Left renal cortex interstitium (tissue), 4 donors: Measurements from ENCODE around the gene GPC3. TPM values are rescaled to one million over a fixed set of nuclear protein-coding genes. Genes with fewer than 3 reads are reported as not detected.

Source experiments
- DNase-seq, 4 donors: peaks; one replicate each; pipeline ENCODE4 v3.0.0-alpha.2; 2013; ENCODE audit warnings: low read depth in 4 of 4, low spot score in 2 of 4, missing footprints in 1 of 4
- polyA plus RNA-seq, 4 donors: library from polyadenylated mRNA; unstranded; fragments of 120-200 nt; gene quantifications; one replicate each; pipeline ENCODE4 v1.2.1, GENCODE V29; 2013; ENCODE audit not compliant: insufficient read length in 4 of 4

GPC3 gene
- polyA plus RNA-seq, 4 donors = 942 to 1,302 (median 1,241) TPM

DNA sequence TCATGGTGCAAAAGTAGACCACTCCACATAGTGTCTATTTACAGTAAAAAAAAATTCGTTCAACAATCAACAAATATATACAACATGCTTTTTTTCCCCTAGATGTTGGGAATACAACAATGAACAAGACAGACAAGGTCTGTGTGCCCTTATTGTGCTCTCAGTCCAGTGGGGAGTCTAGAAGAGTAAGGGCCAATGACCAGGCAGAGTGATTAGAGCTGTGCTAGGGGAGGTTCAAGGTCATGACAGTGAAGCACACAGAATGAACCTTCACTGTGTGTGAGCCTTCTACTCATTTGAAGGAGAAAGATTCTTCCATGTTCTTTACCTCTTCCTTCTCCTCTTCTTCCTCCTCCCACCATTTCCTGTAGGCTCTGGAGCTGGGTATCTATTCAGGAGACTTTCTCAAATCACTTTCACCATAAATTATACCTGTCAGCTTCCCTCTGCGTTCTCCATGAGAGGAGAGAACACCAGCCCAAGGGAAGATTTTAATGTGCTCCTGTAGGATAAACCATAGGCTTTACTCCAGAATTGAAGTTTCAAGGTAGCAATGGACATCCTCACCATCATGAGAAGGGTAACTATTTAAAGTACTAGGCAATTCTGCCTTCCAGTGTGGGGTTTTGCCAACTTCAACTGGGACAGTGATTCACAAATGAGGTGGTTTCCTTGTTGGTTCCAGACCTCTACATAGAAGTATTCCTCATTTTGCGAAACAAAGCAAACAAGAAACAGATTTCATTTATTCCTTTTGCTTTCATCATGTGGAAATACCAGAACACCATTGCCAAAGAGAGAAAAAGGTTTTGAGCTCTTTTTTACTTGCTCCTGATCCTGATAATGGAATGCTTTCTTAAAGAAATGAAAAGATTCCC lies 323.2 kb downstream of the GPC3 start:
- DNase-seq = no peak

DNA sequence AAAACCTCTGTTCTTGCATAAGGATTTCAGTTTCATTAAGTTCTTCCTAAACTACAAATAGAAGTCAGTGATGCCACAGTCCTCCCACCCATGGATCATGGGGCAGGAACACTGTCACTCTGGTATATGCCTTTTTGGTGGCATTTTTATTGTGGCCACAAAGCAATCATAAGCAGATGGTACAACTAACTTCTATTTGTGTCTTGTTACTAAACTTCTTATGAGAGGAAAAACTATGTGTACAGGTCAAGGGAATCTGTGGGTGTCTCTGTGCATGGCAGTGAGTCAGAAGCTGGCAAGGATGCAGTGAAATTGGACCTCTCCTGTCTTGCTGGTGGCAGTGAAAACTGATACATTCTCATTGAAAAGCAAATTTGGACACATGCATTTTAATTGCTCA lies 325.1 kb downstream of the GPC3 start:
- DNase-seq = no peak

DNA sequence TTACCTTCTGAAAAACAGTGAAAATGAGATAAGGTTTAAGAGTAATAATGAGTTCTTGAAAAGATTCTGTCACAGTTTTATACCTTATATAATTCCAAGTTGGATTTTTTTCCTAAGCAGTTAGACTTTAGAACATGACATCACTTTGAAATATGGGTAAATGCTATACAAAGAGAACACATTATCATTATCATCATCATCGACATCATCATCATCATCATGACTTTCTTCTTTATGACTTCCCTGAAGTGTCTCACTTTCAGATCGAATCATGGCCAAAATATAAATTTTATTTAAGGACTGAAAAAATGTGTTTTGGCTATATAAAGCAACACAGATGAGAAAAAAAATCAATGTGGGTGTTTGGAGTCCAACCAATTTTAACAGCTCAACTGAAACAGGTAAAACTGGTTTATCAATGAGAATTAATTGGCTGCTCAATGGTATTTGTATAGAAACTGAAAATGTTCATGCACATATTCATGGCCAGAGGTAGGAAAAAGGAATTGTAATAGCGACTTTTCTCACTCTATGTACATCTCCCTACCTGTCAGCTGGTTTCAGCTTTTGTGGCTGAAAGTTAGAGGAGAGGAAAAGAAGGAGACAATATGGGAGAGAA lies 327.0 kb downstream of the GPC3 start:
- no peak for DNase-seq

DNA sequence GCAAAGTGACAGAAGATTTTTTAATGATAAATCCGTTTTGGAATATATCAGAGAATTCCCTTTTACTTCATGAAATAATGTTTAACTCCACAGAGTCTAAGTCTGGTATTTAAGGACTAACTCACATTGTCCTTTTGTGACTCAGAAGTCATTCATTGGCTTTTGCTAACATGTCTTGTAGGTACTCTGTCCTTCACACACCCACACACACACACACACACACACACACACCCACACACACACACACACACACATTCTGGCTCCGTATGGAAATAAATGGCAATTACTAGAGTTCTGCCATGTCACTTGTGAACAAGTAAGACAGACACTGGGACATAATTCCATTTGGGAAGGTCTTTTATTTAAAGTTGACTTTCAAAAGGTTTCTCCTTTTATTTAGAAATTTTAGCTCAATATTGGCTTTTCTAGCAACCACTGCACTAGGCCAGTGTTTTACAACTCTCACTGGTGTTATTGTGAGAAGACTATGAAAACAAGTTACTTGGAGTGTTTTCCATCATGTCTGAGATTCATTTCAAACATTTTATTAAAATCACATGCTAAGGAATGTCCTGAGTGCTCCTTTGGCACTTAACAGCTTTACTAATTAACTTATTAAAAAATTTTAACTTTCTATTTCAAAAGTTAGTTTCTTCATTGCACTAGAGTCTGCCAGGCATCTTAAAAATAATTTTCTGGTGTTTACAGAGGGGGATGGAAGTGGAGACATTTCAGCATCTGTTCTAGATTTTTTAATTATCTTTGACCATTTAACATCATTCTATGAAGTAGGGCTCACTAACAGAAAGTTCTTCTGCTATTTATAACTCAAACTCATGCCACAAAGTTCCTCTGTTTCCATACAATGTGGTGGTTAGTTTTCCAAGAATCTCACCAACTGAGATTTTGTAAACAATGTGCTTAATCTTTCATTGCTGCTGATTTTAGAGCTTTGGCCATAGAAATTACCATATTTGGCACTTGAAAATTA lies 329.8 kb downstream of the GPC3 start:
- DNase-seq = no peak

DNA sequence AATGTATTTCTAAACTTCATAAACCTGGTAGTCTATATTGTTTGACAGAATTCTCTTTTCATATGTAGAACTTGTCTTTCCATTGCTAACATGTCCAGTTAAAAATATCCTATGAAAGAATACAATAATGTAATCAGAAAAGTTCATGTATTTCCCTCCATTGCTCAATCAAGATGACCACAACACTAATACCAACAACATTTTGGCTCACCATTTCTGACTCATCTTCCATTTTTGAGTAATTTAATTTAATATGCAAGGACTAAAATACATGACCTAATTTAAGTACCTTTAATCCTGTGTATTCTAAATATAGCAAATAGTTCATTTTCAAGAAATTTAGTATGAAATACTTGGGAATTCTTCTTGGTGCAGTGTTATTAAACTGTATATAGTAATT lies 330.6 kb downstream of the GPC3 start:
- no peak for DNase-seq

DNA sequence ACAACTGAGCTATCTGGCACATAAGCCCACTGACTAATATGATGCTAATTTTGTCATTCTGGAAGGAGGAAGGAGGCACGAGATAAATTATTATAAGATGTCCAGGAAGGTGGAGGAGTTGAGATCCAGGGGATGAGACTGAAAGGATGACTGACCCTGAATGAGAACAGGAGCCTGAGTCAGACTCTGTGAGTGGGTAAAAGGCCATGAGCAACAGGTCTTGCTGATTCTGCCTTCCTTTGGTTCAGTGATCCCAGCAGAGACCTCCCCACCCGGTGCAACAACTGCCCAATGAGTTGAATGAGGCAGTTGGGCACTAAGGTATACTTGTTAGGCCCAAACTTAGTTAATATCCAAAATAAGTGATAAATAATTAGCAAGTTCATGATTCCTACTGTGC lies 332.0 kb downstream of the GPC3 start:
- no peak for DNase-seq

DNA sequence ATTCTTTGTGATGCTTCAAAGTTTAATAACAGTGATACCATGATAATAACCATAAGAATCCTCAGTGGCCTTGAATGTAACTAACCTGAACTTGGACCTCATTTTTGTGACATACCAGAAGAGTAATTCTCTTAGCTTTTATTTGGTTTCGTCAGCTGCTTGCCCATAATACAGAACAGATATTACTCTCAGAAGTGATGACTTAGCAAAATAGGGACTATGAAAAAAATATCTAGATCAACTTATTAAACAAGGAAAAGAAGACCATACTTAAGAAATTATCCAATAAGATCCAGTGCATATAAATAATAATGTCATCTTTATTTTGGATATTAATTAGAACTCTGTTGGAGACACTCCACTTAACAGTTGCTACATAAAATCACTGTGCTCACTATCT lies 333.2 kb downstream of the GPC3 start:
- no peak for DNase-seq

DNA sequence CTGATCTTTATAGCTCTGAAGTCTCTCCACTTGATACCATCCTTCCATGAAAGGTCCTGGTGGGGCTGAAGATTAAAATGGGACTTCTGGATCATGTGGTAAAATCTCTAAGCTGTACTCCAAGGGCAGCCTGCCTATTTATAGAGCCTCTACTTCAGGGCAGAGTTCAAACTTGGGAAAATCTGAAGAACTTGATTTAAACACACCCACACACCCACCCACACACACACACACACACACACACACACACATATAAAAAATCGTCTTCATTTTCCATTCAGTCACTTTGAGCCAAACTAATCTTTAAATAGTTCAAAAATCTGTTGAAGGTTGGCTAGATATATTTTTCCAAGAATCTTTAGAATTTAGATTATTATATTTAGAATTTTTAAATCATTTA lies 335.2 kb downstream of the GPC3 start:
- no peak for DNase-seq

DNA sequence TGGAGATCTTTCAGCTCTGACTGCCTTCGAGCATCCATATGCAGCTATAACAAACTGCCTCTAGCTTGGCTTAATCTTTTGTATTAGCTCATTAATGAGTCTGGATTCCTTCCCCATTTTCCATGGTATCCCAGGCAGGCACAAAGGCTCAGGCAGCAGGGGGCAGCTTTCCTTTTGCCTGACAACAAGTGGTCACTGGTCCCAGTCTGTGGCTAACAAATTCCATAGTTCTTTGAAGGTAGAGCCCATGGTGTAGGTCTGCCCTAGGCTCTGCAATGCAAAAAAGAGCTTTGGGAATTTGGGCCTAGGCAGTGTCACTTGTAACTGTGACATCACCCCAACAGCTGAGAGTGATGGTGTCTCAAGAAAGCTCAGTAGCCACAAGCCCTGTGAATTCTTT lies 335.7 kb downstream of the GPC3 start:
- DNase-seq = no peak

DNA sequence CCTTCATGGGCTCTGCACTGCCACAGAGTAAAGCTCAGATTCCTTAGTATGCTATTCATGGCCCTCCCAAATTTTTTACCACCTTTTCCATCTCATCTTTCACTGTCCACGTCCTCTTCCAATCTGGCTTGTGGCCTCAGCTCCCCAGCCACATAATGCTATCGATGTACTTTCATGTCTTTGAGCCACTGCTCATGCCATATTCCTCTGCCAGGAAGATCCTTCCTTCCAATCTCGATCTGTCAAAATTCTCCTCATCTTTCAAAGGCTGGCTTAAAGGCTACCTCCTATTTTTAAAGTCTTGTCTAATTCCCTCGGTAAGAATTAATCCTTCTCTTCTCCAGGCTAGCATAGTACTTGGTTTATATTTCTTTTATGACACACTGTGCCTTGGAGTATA lies 336.8 kb downstream of the GPC3 start:
- no peak for DNase-seq

DNA sequence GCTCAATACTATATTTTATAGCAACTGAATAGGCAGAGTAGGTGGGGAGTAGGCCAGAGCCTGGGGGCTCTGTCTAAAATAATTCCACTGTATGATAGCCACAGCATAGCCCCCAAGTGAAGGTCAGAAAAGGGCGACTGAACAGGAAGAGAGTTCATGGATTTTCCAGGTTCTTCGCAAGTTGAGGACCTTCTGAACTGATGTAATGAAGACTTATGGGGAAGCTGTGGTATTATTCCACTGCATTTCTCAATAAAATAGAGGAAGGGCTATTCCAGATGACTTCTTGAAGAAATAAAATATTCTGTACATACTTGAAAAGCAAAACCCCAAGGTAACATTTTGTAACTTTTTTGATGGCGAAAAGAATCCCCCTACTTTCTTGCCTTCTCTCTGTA lies 338.7 kb downstream of the GPC3 start:
- DNase-seq = no peak

DNA sequence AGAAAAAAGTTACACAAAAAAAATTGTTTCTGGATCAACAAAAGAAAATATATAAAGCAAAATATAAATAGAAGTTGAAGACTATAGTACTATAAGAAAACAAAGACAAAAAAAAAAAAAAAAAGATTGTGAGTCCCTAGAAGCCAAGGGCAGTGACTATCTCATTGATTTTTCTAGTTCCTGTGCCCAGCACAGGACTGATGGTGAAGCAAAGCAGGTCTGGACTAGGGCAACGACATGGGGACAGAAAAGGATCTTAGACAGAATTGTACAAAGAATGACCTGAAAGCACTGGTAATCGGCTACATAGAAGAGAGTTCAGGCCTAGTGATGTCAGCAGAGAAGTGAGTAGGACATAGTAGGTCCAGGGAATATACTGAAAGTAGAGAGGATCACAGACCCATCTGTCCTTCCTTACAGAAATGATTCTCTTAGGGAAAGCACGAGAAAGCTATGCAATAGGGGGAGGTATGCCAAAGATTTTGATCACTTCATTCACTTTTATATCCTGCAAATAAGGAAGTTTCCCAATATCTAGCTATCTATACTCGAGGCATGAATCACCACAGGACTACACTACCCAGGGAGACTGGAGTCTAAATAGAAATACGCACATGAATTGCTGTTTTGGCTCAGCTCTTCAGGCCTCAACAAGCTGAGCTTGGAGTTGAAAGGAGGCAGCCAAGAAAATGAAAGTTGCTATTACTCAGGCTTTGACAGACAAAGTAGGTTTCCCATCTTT lies 339.2 kb downstream of the GPC3 start:
- DNase-seq = no peak

DNA sequence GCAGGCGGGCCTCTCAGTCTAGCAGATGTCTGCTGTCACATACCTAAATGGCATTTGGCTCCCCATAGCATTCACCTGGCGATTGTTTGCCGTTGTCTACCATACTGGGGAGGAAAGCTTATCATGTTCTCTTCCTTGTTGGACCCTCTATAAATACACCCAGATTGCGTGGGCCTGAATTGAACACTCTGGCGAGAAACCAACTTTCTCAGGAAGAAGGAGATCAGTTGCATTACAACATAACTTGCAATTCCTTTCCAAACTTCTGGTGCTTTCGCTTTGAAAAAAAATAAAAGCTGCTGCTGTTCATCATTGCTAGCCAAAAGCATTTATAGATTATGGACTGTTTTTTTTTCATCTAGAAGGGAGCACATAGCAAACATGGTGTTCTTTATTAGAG lies 340.1 kb downstream of the GPC3 start:
- no peak for DNase-seq

DNA sequence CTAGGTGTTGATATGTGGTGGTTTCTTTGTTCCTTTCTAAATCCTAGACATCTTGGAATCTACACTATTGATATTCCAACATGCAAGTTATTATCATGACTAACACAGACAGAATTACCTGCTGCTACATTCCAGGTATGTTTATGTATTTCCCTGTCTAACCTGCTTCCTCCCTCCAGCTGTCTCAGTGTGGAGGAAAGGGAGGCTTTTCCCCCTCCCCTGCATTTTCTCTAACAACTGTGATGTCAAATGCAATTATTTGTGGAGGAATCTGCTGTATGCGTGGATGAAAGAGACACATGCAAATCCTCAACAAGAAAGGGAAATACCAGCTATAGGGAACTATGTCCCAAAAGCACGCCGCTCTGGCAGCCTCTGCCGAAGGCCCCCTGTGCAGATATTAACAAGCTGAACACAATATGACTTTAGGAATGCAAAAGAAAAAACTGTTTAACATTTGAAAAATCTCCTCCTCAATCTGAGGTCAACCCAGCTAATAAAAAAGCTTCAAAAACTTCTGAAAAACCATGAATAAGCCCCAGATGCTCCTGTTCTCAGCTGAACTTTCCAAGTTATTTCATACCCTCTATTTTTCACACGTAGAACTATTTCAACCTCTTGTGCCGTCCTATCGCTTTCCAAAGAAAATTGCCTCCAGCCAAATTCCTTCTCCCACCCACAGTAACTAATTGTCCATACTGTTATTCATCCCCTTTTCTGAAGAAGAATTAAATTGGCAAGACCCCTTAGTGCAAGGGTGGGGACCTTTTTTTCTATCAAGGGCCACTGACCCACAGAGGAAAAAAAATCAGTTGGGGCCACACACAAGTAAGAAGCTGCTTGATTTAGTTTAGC lies 345.0 kb downstream of the GPC3 start:
- DNase-seq = no peak

DNA sequence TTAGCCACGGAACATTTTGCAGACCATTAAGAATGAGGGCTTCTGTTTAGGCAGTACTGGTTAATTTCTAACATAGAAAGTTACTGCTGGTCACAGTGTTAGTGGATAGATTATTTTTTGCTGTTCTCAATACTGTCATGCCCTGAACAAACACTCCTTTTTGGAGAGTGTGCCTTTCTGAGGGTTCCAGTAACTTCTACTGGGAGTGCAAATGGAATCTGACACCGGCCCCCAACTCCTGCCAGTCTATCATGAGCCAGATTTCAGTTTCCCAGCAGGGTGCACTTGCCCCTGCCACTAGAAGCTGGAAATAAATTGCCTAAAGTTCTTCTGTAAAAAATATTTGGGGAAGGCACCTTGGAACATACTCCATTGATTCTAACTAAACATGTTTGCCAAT lies 345.7 kb downstream of the GPC3 start:
- no peak for DNase-seq

DNA sequence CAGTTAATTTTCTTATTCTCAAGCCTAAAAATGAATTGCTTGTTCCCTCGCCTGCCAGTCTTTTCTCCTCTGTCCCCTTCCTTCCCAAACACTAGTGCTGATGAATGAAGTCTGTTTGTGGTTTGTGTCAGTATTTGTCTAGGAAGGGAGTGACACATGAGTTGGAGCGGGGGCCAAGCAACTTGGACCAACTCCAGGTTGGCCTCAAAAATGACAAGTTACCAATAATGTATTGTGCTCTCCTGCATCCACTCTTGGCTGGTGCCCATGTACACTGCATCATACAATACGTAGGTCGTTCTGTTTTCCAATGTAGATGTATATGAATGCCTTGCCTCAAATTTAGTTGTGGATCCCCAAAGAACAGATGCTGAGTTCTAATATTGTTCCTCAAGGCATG lies 347.1 kb downstream of the GPC3 start:
- DNase-seq = no peak

DNA sequence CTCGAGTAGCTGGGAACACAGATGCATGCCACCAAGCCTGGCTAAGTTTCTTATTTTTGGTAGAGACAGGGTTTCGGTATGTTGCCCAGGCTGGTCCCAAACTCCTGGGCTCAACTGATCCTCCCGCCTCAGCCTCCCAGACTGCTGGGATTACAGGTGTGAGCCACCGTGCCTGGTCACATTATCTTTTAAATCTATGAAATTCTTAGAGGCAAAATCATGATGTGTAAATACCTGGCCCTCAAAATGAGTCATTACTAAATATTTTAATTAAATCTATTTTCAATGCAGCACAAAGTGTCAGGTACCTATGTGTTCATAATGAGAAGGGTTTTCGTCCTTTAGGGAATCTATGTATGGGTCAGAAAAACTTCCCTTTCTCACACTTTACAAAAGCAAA lies 347.6 kb downstream of the GPC3 start:
- DNase-seq = no peak

DNA sequence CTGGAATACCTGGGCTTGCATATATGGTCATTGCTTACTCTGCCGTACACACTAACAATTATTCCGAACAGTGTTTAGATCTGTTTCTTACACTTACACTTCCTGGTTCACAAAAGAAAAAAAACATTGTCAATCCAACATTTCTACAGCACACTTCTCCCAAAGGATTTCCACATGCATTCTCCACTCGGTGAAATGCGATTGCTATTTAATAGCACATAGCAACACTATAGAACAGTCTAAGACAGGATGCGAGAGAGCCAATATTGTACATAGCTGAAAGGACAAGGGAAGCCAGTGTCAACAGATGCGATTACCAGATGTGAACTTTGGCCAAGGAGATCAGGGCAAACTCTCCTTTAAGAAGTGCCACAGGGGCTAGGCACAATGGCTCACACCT lies 349.4 kb downstream of the GPC3 start:
- no peak for DNase-seq

DNA sequence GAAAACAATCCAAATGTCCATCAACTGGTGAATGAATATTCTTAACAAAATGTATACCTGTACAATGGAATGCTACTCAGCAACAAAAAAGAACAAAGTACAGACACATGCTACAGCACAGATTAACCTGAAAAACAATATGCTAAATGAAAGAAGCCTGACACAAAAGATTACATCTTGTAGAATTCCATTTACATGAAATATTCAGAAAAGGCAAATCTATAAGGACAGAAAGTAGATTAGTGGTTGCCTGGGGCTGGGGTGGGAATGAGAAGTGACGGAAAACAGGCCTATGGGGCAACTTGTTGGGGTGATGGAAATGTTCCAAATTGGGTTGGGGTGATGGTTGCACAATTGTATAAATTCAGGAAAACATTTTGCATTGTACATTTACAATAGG lies 351.0 kb downstream of the GPC3 start:
- DNase-seq = no peak

DNA sequence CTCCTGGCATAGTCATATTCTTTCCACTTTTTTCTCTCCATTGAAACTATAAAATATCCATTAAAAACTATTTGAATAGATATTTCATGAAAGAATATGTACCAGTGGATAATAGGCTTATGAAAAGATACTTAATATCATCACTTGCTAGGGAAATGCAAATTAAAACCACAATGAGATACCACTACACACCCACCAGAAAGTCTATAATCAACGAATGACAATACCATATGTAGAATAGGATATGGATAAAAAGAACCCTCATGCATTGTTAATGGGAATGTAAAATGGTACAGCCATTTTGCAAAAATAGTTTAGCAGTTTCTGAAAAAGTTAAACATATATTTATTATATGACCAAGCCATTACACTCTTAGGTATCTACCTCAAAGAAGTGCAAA lies 351.4 kb downstream of the GPC3 start:
- DNase-seq = no peak
